HG03460 (cell line): ENCODE measurements around the gene ANKRD62.

ENCODE experiments used
- ATAC-seq: cut with Tn5 transposase; IDR thresholded peaks from one replicate; pipeline ENCODE4 v1.9.1; 2021; ENCODE audit not compliant: unreplicated experiment

Gene ANKRD62

GRCh38 chr18:12093520-12094257, at the start of gene ANKRD62:
ANKRD62 (plus strand) TSS chr18:12093843; CDS start chr18:12094018, 175 bp downstream.
- no peak for ATAC-seq

GRCh38 chr18:12044591-12044990, 49.1 kb upstream of the ANKRD62 start:
- no peak for ATAC-seq

GRCh38 chr18:12046046-12046750, 47.4 kb upstream of the ANKRD62 start:
- ATAC-seq: no peak

- ATAC-seq: no peak
Measured at GRCh38 chr18:12046751-12047335, 46.8 kb upstream of the ANKRD62 start.

DNA sequence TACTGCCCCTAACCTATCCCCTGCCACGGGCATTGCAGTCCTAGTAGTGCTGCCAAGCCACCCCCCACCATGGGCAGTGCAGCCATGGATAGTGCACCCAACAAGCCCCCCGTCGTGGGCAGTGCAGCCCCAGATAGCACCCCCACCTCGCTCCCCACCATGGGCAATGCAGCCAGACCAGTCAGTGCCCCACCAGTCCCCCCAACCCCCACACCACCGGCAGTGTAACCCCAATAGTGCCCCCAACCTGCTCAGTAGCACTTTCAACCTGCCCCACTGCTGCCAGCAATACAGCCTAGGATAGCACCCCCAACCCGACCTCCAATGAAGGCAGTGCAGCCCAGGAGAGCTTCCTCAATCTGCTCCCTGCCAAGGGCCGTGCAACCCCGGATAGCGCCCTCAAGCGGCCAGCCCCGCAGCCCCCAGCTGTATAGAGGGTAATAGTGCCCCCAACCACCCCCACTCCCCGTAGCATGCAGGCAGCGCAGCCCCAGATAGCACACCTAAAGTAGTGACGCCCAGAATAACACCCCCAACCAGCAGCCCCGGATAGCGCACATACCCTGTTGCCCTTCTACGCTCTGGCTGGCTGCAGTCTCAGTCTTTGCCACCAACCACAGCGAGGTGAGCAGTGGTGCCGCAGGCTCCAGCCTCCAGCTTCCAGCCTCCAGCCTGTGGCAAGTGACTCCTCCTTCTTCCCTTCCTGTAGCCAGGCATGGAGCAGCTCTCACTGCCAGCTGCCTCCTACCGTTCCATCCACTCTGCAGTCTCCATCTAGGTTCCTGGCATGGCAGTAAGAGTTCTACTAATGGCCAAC, 45.4 kb upstream of the ANKRD62 start:
- no peak for ATAC-seq

GRCh38 chr18:12048827-12049175, 44.8 kb upstream of the ANKRD62 start:
- no peak for ATAC-seq

- peak; percentile 90 for ATAC-seq
Measured at GRCh38 chr18:12049978-12050811, 43.4 kb upstream of the ANKRD62 start.

- no peak for ATAC-seq
Measured at GRCh38 chr18:12052866-12053265, 40.8 kb upstream of the ANKRD62 start.

- ATAC-seq: peak; percentile 41
Measured at GRCh38 chr18:12053289-12053688, 40.4 kb upstream of the ANKRD62 start.

GRCh38 chr18:12056034-12056883, 37.4 kb upstream of the ANKRD62 start:
- ATAC-seq: no peak

- ATAC-seq: no peak
Measured at GRCh38 chr18:12056884-12057402, 36.7 kb upstream of the ANKRD62 start.

- ATAC-seq: no peak
Measured at GRCh38 chr18:12057419-12058039, 36.1 kb upstream of the ANKRD62 start.

GRCh38 chr18:12059334-12060181, 34.1 kb upstream of the ANKRD62 start:
- ATAC-seq: no peak

DNA sequence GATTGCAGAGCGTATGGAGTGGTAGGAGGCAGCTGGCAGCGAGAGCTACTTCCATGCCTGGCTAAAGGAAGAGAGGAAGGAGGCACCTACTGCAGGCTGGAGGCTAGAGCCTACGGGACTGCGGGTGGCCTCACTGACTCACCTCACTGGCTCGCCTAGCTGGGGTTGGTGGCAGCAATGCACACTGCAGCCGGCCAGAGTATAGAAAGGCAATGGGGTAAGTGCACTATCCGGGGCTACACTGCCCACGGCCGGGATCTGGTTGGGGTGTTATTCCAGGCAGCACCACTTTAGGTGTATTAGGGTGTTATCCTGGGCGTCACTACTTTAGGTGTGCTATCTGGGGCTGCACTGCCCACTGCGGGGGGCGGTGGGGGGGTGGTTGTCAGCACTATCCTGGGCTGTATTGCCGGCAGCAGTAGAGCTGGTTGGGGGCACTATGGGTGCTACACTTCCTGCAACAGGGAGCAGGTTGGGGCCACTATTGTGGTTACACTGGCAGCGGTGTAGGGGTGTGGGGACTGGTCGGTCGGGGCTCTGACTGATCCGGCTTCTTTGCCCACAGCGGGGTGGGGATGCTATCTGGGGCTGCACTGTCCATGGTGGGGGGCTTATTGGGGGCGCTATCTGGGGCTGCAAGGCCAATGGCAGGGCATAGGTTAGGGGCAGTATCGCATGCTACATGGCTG, 33.3 kb upstream of the ANKRD62 start:
- ATAC-seq: no peak

DNA sequence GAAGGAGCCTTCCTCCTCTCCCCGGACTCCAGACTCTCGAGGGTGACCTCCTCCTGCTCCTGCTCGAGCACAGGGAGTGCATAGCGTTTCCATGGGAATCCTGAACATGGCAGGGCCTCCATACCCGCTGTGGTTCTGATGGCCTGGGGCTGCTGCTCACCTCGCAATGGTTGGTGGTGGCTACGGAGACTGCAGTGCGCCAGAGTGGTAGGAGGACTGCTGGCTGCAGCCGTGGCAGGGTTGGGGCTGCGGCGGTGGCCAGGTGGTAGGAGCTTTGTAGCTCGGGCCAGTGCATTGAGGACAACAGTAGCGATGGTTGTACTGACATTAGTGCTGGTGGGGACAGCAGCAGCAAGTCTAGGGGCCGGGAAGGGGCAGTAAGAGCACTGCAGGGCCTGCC, 32.0 kb upstream of the ANKRD62 start:
- ATAC-seq: no peak

DNA sequence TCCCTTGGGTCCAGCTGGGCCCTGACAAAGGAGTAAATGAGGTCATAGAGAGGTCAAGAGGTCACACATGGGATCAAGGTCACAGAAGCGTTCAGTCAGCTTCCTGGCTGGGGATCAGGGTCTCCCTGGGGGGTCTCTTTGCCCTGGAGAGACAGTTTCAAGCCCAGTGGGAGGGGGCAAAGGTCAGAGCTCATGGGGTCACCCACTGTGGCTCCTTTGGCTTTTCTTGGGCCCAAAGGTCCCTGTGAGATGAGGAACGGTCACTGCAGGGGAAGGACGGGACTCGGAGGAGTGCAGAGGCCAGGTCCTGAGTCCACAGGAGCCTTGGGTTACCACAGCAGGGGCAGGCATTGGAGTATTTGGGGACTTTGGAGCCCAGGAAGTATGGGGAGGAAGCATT, 30.7 kb upstream of the ANKRD62 start:
- ATAC-seq: no peak

DNA sequence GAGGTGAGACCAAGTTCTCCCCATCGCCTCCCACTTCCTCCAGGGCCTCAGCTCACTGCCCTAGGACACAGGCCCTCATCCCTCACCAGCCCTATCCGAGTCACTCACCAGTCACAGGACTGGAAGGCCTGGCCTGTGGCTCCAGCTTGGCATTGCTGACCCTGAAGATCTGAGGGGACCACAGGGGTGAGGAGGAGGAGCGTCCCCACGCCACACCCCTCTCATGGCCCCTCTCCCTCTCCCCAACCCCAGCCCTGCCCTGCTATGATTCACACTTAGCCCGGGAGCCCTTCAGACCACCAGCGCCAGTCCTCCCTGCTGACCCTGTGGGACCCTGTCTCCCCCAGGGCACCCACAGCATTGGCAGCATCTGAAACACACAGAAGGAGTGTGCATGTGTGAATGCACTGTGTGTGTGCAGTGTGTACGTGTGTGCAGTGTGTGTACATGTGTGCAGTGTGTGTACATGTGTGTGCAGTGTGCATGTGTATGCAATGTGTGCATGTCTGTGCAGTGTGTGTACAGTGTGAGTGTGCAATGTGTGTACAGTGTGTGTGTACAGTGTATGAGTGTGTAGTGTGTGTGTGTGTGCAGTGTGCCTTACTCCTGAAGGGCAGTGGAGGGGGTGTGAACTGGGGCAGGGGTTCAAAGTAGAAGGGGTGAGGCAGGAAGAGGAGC, 29.4 kb upstream of the ANKRD62 start:
- ATAC-seq: no peak
